Measurements from ENCODE around the gene LRRN3.
"Not testable (repeated sequence)": the region's sequence is repeated elsewhere in the genome, so short reads cannot be mapped to it uniquely, and the experiment has no call there.

LRRN3 gene

GRCh38 chr7:111090846-111091245, at the start of gene LRRN3:
LRRN3 (plus strand) TSS chr7:111091127; CDS start chr7:111122773, 31,646 bp downstream.
- DNase-seq: peak; percentile 68

DNA sequence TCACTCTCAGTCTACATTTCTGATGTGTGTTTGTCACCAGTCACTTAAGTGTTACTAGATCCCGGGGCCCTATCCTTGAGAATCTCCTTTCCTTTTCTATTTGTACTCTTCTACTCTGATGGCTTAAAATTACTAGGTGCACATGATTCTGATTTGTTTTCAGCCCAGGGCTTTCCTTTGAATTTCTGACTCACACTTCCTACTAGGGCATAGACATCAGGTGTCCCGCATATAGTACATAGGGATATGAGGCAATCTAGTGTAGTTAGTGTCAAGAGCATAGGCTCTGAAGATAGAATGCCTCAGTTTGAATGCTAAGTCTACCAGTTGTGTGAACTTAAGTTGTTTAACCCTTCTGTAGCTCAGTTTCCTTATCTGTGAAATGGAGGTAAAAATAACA, 49.4 kb upstream of the LRRN3 start:
- DNase-seq: no peak

DNA sequence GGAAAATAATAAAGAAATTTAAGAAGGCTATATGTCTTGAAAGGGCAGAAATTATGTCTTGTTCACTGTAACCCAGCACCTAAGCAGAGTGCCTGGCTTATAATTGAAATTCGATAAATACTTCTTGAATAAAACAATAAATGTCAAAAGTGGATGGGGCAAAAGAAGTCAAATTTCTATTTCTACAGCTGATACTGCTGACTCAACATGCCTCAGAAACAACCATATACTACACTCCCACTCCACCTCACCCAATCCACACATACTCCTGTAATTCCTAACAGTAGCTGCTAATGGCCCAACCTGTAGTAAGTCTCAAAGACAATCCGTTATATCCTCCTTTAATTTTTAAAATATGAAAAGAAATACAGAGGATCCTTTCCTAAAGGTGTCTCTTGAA, 48.1 kb upstream of the LRRN3 start:
- DNase-seq: no peak

DNA sequence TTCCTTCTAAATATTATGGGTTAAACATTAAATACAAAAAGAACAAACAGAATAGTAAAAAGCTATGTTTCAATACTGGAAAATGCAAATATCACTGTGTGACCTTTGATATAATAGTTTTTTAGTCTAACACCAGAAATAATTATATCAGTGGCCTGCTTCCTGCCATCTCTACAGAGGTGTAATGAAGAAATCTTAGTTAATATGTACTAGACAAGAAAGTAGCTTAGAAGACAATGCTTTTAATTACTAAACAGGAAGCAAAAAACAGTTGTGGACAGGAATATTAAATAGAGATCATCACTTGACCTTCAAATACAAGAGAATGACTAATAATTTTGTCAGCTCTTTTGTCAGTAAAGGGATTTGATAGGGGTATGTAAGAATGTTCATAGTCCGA, 47.4 kb upstream of the LRRN3 start:
- DNase-seq: no peak

GRCh38 chr7:111045449-111045848, 45.5 kb upstream of the LRRN3 start:
- DNase-seq: no peak

- DNase-seq: no peak
These were observed 43.3 kb upstream of the LRRN3 start for GRCh38 chr7:111047595-111047994.

- no peak for DNase-seq
These were observed 40.8 kb upstream of the LRRN3 start for GRCh38 chr7:111049971-111050680.

DNA sequence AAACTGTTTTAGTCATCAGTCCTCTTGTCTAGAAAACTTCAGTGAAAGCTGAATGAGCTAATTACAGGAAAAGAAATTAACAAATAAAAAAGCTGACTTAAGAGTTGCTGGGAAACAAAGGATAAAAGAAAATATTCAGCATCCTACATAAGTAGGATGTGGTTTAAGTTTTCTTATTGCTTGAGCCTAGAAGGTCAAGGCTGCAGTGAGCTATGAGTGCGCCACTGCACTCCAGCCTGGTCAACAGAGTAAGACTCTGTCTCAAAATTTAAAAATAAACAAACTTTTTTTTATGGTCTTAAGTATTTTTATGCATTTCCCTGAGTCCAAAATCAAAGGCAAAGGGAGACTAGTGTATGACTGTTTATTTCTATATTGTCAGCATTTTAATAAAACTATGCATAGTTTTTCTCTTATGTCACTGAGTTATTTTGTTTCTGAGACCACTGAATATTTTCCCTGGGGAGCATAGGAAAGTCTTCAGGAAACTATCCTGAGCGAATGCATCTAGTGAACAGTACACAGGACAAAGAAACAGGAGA, 40.0 kb upstream of the LRRN3 start:
- no peak for DNase-seq

GRCh38 chr7:111051832-111052231, 39.1 kb upstream of the LRRN3 start:
- DNase-seq: no peak

GRCh38 chr7:111053035-111053434, 37.9 kb upstream of the LRRN3 start:
- no peak for DNase-seq

DNA sequence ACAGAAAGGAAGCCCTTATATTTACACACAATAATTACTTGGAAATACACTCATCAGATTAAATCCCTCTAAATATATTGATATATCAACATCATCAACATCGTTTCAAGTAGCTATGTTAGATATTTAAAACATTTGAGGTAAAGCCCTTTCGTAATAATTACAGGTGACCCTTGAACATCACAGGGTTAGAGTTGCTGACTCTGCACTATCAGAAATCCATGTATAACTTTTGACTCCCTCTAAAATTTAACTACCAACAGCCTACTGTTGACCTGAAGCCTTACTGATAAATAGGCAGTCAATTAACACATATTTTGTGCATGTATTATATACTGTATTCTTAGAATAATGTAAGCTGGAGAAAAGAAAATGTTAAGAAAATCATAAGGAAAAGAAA, 34.6 kb upstream of the LRRN3 start:
- DNase-seq: no peak

DNA sequence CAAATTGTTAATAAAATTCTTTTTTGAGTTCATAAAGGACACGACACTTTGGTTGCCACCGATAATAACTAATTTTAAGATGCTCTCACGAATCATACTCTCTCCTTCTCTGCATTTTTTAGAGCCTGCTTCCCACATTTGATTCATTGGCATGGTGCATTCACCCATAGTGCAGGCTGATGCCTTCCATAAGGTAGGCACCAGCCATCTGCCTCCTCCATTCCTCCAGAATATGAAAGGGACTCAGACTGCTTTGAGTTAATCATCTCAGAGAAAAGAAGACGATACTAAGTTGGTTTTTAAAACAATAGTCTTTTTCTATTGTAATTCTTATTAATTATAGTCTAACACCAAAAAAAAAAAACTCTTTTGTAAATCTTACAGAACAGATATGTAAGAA, 33.9 kb upstream of the LRRN3 start:
- no peak for DNase-seq

- DNase-seq: no peak
These were observed 31.1 kb upstream of the LRRN3 start for GRCh38 chr7:111059833-111060232.

DNA sequence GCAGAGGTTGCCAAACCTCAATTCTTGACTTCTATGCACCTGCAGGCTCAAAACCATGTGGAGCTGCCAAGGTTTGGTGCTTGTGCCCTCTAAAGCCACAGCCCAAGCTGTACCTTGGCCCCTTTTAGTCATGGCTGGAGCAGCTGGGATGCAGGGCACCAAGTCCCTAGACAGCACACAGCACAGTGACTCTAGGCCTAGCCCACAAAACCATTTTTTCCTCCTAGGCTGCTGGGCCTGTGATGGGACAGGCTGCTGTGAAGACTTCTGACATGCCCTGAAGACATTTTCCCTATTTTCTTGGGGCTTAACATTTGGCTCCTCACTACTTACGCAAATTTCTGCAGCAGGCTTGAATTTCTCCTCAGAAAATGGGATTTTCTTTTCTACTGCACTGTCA, 27.8 kb upstream of the LRRN3 start:
- DNase-seq: no peak

- no peak for DNase-seq
These were observed 23.7 kb upstream of the LRRN3 start for GRCh38 chr7:111067251-111067650.

DNA sequence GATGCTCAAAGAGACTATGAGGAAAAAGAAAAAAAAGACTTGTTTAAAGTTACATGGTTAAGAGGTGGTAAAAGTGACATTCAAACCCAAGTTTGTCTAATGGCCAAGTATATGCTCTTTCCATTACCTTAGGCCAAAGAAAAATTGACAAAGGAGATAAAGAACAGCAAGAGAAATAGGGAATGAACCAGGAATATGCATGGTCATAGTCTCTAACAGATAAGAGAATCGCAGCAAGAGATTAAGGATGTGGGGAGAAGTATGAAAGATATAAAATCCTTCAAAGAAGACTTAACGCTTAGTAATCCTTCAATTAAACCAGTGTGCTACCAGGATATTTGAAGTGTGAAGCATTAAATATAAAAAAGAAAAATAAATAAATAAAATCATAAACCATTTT, 23.2 kb upstream of the LRRN3 start:
- no peak for DNase-seq

GRCh38 chr7:111068618-111069017, 22.3 kb upstream of the LRRN3 start:
- DNase-seq: no peak

DNA sequence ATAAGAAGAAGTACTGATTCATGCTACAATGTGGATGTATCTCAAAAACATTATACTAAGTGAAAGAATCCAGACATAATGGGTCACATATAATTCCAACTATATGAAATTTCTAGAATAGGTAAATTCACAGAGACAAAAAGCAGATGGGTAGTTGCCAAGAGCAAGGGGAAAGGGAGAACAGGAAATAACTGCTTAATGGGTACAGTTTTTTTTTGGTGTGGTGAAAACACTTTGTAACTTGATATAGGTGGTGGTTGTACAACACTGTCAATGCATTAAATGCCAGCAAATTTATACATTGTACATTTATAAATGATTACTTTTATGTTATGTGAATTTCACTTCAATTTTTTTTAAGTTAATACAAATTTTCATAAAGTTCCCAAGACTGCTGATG, 19.4 kb upstream of the LRRN3 start:
- no peak for DNase-seq

DNA sequence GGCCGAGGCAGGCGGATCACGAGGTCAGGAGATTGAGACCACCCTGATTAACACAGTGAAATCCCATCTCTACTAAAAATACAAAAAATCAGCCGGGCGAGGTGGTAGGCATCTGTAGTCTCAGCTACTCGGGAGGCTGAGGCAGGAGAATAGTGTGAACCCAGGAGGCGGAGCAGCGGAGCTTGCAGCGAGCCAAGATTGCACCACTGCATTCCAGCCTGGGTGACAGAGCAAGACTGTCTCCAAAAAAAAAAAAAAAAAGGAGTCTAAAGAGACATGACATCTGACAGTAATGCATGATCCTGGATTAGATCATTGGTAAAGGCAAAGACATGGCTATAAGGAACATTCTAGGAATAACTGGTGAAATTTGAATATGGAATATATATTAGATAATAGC, 18.3 kb upstream of the LRRN3 start:
- DNase-seq: not testable (repeated sequence)

DNA sequence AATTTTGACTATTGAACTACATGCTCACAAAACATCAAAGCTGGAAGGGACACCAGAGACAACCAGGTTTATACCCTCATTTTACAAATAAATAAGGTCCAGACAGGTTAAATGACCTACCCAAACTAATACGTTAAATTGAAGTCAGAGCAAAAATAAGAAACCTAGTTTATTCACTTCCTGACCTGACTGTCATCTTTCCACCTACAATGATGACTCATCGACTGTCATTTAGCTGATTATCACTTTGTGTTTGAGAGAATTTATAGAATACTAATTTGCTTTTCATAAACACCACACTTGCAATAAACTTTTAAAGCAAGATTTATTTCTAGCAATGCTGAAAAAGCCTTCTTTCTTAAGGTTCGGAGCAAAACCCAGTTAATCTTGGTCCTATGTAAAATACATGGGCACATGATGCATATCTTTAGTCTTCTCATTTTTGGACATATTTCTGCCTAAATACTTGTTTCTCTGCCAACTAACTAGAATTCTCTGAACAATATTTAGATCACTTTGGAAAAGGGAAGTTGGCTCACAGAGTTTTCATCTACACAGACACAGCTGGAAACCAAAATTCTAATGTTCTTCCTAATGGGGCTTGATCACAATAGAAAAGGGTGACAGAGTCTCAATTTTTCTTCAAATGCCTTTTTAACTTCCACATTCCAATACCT, 16.7 kb upstream of the LRRN3 start:
- no peak for DNase-seq

- no peak for DNase-seq
These were observed 16.2 kb upstream of the LRRN3 start for GRCh38 chr7:111074748-111075146.

- no peak for DNase-seq
These were observed 15.4 kb upstream of the LRRN3 start for GRCh38 chr7:111075498-111075897.

GRCh38 chr7:111076205-111076604, 14.7 kb upstream of the LRRN3 start:
- no peak for DNase-seq

GRCh38 chr7:111077001-111077400, 13.9 kb upstream of the LRRN3 start:
- no peak for DNase-seq
